NCI-H526 treated with DMSO at 0.1 percent for 48 hours (cell line): Measurements from ENCODE around the gene TENT4B.

ENCODE experiments used
- DNase-seq: peaks from one replicate; lab custom pipeline; 2025; lab: John Stamatoyannopoulos, UW

TENT4B gene

GRCh38 chr16:50195756-50196155 lies 42.6 kb downstream of the TENT4B start:
- DNase-seq = no peak

GRCh38 chr16:50197582-50197981 lies 44.5 kb downstream of the TENT4B start:
- no peak for DNase-seq

- DNase-seq = no peak
Measured at GRCh38 chr16:50198802-50199403, 45.8 kb downstream of the TENT4B start.

DNA sequence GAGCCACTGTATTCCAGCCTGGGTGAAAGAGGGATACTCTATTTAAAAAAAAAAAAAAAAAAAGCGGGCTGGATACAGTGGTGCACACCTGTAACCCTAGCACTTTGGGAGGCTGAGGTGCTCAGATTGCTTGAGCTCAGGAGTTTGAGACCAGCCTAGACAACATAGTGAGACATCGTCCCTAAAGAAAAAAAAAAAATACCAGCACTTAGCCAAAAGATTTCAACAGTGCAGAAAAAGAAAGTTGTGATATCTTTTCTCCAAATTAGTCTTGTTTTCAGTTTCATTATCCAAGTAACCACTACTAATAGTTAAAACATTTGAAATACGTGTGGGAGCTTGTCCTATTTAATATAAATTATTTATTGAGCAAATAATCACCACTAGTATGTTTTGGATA lies 48.7 kb downstream of the TENT4B start:
- DNase-seq = no peak

- no peak for DNase-seq
Measured at GRCh38 chr16:50202926-50203624, 50.0 kb downstream of the TENT4B start.

- no peak for DNase-seq
Measured at GRCh38 chr16:50203681-50204080, 50.6 kb downstream of the TENT4B start.

- no peak for DNase-seq
Measured at GRCh38 chr16:50204453-50205108, 51.5 kb downstream of the TENT4B start.

GRCh38 chr16:50207652-50208051 lies 54.5 kb downstream of the TENT4B start:
- no peak for DNase-seq

DNA sequence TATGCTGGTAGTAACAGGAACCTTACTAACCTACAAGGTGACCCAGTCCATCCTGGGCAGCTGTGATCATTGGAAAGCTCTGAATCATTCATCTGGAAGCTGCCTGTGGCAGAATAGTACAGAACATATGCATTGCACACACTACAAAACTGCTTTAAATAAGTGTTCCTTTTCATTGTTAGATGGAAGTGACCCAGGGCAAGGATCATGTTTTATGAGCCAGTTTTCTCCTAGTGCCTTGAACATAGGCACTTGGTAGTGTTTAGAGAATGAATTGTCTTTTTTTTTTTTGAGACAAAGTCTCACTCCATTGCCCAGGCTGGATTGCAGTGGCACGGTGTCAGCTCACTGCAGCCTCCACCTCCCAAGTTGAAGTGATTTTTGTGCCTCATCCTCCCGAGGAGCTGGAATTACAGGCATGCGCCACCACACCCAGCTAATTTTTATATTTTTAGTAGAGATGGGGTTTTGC lies 55.4 kb downstream of the TENT4B start:
- no peak for DNase-seq

GRCh38 chr16:50209546-50210265 lies 56.6 kb downstream of the TENT4B start:
- no peak for DNase-seq

DNA sequence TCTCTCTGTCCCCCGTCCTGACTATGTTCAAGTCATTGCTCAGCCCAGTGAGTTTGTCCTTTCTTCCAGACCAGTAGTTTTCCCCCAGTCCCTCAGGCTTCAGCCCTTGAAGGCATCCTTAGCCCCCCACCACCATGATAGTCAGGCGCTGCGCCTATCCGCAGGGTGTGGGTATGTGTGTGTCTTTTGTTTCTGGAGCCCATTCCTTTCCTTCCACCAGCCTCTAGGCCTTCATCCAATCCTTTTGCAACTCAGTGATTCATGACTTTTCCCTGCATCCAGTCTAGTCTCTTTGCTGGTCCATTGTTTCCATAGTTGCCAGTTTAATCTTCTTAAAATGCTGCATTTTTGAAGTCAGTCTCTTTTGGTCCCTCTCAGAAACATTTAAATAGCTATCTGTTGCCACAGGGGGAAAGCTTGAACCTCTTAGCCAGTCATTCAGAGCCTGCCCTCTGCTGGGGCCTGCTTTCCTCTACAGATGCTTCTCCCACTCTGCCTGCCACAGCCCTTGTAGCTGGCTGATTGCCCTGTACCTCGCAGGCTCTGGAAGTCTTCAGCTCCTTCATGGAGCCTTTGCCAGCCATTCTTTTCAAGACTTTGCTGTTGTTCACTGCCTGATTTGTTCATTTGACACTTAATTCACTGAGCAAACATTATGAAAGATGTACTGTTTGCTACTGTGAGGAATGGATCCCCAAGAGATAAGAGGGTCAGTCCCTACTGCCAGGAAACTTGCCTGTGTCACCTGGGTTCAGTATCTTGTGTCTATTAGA lies 57.3 kb downstream of the TENT4B start:
- no peak for DNase-seq

DNA sequence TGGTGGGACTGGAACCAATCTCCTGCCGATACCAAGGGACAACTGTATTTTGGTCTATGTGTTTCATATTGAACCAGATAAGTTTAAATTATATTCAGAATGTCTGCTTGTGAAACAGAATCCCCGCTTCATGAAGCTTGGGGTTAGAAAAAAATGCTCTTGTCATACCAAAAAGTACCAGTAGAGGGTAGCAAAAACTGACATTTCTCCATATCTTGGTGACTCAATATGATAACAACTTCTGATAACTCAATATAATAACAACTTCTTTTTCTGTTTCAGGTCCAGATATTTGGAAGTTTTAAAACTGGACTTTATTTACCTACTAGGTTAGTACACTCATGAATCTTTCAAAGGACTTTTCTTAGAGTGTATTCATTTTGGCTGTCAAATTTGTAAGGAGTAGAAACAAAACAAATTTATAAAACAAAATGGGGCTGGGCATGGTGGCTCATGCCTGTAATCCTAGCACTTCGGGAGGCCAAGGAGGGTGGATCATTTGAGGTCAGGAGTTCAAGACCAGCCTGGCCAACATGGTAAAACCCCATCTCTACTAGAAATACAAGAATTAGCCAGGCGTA lies 60.9 kb downstream of the TENT4B start:
- no peak for DNase-seq

DNA sequence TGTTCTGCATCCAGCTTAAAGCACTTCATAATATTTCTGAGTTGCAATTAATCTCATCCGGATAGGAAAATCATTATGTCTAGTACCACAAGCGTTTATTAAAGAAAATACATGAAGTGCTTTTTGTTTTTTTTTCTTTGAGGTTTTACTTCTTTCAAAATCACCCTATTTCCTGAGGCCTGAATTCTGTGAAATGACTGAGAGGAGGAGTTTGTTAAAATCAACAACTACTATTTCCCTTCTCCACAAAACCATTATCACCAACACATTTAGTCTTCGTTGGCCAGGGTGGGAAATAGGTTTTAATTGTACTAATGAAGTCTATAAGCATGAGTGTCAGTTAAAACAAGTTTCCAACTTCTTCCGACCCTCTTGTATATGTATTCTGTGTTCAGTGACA lies 62.6 kb downstream of the TENT4B start:
- DNase-seq = no peak

DNA sequence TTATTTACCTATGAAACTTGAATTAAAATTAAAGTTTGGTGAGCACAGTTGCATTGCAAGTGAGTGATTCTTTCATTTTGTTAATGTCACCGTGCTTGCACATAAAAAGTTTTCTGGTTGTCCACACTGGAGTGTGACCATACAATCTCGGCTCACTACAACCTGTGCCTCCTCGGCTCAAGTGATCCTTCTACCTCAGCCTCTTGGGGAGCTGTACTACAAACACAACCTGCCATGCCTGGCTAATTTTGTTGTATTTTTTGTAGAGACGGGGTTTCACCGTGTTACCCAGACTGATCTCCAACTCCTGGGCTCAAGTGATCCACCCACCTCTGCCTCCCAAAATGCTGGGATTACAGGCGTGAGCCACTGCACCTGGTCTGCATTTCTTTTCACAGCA lies 63.1 kb downstream of the TENT4B start:
- no peak for DNase-seq

DNA sequence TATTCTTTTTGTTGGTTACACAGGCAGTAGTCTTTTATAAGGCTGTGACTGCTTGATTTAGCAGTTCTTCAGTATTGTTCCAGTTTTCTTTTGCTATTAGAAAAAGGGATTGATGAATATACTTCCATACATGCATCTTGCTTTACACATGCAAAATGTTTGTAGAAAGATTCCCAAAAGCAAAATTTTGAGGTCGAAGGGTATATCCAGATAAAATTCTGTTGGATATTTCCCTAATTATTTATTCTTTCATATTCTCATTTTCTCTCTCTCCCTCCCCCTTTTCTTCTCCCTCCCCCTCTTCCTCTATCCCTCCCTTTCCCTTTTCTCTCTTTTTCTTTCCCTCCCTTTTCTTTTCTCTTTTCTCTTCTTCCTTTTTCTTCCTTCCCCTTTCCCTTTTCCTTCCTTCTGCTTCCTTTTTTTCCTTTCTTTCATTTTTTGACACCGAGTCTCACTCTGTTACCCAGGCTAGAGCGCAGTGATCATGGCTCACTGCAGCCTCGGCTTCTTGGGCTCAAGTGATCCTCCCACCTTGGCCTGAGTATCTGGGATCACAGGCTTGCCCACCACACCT lies 66.4 kb downstream of the TENT4B start:
- no peak for DNase-seq

DNA sequence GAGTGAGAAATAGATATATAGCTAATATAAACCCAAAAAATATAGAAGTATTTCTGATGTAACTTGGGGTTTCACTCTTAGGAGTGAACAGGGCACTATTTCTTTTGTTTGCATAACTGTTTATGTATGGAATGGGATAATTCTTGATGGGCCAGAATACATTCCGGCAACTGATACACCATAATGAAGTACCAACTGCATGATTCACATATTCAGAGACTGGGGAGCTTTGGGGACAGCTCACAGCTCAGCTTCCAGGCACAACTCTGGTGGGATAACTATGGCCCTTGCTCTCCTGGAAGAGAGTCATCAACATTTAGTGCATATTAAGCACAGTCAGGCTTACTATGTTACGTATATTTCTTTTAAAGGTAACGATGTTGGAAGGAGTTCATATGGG lies 71.2 kb downstream of the TENT4B start:
- no peak for DNase-seq

DNA sequence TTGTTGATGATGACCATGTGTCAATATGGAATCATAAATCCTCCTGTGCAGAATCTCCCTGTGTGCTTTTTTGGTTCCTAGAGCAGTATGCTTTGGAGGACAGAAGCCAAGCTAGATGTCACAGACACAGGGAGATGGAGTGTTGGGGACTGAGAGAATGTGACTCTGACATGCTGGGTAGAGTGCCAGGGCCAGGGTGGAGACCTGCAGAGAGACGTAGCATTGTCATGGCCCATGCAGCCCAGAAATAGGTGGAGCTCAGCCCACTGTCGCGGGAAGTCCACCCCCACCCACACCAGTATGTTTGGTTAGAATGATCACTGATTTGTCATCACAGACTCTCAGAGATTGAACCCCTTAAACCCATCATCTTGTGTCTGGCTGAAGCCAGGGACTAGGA lies 74.0 kb downstream of the TENT4B start:
- DNase-seq = no peak

GRCh38 chr16:50227665-50228064 lies 74.6 kb downstream of the TENT4B start:
- no peak for DNase-seq

GRCh38 chr16:50228364-50228868 lies 75.3 kb downstream of the TENT4B start:
- DNase-seq = no peak

GRCh38 chr16:50229149-50229726 lies 76.1 kb downstream of the TENT4B start:
- no peak for DNase-seq
